SJSA1 (cell line): ENCODE results near the gene NQO2. TPM values are rescaled to one million over a fixed set of nuclear protein-coding genes. Genes with fewer than 3 reads are reported as not detected.
"Not testable (repeated sequence)": the region's sequence is repeated elsewhere in the genome, so short reads cannot be mapped to it uniquely, and the experiment has no call there.

Experiments used
- DNase-seq, 2 experiments: peaks; one replicate each; pipeline ENCODE4 v3.0.0-alpha.2; 2015 to 2020; ENCODE audit warnings: low spot score in 2 of 2, low read depth in 1 of 2
- H3K27ac ChIP-seq: fragments of 250-450 bp; sonication (Bioruptor Pico); 2 replicates; pipeline ENCODE4 v1.5.1; 2020; ENCODE audit warnings: mild to moderate bottlenecking, moderate library complexity
- H3K27me3 ChIP-seq: fragments of 250-450 bp; sonication (Bioruptor Pico); replicated peaks from 2 replicates; pipeline ENCODE4 v1.5.1; 2020; ENCODE audit warnings: mild to moderate bottlenecking, moderate library complexity
- H3K36me3 ChIP-seq: fragments of 250-450 bp; sonication (Bioruptor Pico); 2 replicates; pipeline ENCODE4 v1.5.1; 2020; ENCODE audit warnings: mild to moderate bottlenecking
- H3K4me1 ChIP-seq: fragments of 250-450 bp; sonication (Bioruptor Pico); replicated peaks from 2 replicates; pipeline ENCODE4 v1.6.1; 2021; ENCODE audit warnings: mild to moderate bottlenecking
- H3K4me3 ChIP-seq: fragments of 250-450 bp; sonication (Bioruptor Pico); 2 replicates; pipeline ENCODE4 v1.5.1; 2020; ENCODE audit warnings: mild to moderate bottlenecking
- H3K9me3 ChIP-seq: fragments of 250-450 bp; sonication (Bioruptor Pico); replicated peaks from 2 replicates; pipeline ENCODE4 v1.5.1; 2020; ENCODE audit warnings: mild to moderate bottlenecking
- total RNA-seq: library from RNA; depleted of rRNA; stranded (reverse); fragments of >200 nt; shearing (Covaris generic); gene quantifications from 2 replicates; pipeline ENCODE4 v1.2.3, GENCODE V29; 2014

The NQO2 gene
- total RNA-seq, 1 experiment from 2014 or later = 44.9 TPM

DNA sequence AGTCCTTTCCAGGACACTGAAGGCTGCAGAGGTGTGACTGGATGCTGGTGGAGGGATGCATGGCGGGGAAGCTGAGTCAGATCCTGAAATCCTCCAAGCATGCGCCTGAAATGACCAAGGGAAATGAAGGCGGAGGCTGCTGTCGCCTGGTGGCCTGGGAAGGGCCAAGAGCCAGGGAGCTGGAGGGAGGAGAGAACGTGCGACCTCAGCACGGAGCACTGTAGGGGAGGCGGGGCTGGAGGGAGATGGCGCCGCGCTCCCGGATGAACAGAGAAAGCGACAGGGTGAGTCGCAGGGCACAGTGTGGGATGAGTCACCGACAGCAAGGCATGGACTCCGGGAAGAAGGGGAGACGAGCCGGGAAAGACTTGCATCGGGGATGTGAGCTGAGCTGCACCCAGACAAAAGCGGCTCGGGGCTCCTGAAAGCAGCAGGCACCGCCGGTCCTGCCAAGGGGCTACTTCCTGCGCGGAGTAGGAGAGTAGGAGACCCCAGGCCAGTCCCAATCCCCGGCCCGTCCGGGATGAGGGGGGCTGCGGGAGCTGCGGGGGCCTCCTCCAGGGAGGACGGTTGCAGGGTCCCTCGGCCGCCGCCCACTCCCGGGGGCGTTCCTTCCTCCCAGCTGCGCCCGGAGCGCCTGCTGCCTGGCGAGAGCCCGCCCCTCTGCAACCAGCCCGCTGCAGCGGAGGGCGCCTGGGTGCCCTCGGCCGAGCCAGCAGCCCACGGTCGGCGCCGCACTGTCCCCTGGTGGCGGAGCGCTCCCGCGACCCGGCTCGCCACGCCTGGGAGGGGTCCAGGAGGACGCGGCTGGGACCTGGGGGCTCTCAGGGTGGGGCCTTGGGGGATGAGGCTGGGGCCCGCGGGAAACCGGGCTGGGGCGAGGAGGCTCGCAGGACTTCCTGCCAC is 11.0 kb upstream of the NQO2 start:
- peak overlapping the region; percentile 99 for H3K27ac ChIP-seq
- no peaks in the 10 kb centered on the region for H3K27me3 ChIP-seq
- no peaks in the 10 kb centered on the region for H3K9me3 ChIP-seq
- peak overlapping the region; percentile 54 for H3K4me3 ChIP-seq
- H3K36me3 ChIP-seq = no peaks in the 10 kb centered on the region; the same call in 1 of the 2 replicates
- H3K4me1 ChIP-seq = peaks cover 20% of the 10 kb centered on the region
- peak; percentile 99 for DNase-seq

GRCh38 chr6:2989332-2990247 is 10.1 kb upstream of the NQO2 start:
- Histone ChIP-seq H3K4me1 (peaks cover 20% of the 10 kb centered on the region), H3K27me3 (no peaks in the 10 kb centered on the region), H3K4me3 (peak overlapping the region; percentile 54), H3K27ac (peak overlapping the region; percentile 99), H3K9me3 (no peaks in the 10 kb centered on the region), H3K36me3 (no peaks in the 10 kb centered on the region; the same call in 1 of the 2 replicates)
- DNase-seq = peak; percentile 89 to 98

GRCh38 chr6:2990248-2990931 is 9.3 kb upstream of the NQO2 start:
- no peaks in the 10 kb centered on the region; the same call in 1 of the 2 replicates for H3K36me3 ChIP-seq
- peaks cover 20% of the 10 kb centered on the region for H3K4me1 ChIP-seq
- no peaks in the 10 kb centered on the region for H3K27me3 ChIP-seq
- DNase-seq = peak in 1 of 2 experiments; percentile 53
- H3K9me3 ChIP-seq = no peaks in the 10 kb centered on the region
- peak overlapping the region; percentile 54 for H3K4me3 ChIP-seq
- peak overlapping the region; percentile 99 for H3K27ac ChIP-seq

DNA sequence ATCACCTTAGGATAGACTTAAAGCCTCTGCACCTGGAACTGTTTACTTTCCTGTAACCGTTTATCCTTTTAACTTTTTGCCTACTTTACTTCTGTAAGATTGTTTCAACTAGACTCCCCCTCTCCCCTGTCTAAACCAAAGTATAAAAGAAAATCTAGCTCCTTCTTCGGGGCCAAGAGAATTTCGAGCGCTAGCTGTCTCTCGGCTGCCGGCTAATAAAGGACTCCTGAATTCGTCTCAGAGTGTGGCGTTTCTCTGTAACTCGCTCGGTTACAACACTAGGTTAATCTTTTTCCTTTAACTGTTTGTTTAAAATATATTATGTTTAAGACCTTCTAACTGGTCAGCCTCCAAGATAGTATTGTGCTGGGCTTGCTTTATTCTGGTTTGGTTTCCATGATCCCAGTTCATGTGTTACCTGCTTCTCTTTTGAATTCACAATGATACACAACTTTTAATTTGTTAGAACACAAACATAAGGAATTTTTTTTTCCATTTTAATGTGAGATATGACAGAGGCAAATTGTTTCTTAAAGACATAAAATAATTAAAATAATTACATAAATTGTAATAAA is 8.7 kb upstream of the NQO2 start:
- no peaks in the 10 kb centered on the region for H3K9me3 ChIP-seq
- no peaks in the 10 kb centered on the region for H3K27me3 ChIP-seq
- peaks cover 20% of the 10 kb centered on the region for H3K4me1 ChIP-seq
- H3K4me3 ChIP-seq = peak overlapping the region; percentile 54
- no peak for DNase-seq
- H3K36me3 ChIP-seq = no peaks in the 10 kb centered on the region; the same call in 1 of the 2 replicates
- no peak overlapping the region for H3K27ac ChIP-seq

DNA sequence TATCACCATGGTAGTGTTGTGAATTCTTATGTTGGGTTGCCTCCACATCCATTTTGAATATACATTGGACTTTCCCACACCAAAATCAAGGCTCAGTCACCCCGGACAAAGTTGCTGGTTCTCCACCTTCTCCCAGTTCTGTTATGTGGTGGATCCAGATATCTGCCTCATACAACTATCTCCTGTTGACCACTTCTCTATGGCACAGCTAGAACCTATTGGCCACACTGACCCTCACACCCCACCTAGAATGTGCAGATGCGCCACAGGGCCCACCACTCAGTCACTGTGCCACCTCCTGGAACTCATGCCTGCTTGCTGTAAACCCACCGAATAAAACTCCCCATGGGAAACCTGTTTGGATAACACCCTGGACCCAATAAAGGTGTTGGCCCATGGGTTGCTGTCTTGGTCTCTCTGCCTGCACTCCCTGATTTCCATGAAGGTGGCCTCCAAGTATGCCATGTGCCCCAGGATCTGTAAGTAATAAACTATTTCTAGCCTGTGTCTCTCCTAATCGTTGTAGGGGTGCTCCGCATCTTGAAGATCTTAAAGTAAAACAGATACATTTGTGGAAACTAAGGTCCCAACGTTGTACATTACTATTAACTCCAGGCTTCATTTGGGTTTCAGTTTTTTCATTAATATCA is 7.2 kb upstream of the NQO2 start:
- no peak for DNase-seq
- no peak overlapping the region for H3K27ac ChIP-seq
- H3K4me3 ChIP-seq = no peak overlapping the region

DNA sequence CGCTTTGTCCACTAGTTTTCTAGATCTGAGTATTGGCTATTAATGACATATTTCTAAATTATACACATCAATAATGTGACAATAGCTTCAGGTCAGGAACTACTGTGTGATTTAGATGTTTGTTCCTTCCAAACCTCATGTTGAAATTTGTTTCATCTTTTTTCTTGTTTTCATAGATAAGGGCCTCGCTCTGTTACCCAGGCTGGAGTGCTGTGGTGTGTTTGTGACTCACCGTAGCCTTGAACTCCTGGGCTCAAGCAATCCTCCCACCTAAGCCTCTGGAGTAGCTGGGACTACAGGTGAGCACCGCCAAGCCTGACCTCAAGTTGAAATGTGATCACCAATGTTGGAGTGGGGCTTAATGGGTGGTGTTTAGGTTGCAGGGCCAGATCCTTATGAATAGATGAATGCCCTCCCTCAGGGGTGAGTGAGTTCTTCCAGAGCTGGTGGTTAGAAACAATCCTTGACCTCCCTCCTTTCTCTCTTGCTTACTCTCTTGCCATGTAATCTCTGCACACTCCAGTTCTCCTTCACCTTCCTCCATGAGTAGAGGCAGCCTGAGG is 5.9 kb upstream of the NQO2 start:
- Histone ChIP-seq H3K36me3 (no peaks in the 10 kb centered on the region; the same call in 1 of the 2 replicates), H3K27me3 (no peaks in the 10 kb centered on the region), H3K27ac (no peak overlapping the region), H3K9me3 (no peaks in the 10 kb centered on the region), H3K4me1 (peaks cover 4% of the 10 kb centered on the region), H3K4me3 (no peak overlapping the region)
- DNase-seq = no peak

More for the DNA sequence above, 7.2 kb upstream of the NQO2 start:
- Histone ChIP-seq H3K36me3 (no peaks in the 10 kb centered on the region; the same call in 1 of the 2 replicates), H3K9me3 (no peaks in the 10 kb centered on the region), H3K27me3 (no peaks in the 10 kb centered on the region), H3K4me1 (peaks cover 9% of the 10 kb centered on the region)

DNA sequence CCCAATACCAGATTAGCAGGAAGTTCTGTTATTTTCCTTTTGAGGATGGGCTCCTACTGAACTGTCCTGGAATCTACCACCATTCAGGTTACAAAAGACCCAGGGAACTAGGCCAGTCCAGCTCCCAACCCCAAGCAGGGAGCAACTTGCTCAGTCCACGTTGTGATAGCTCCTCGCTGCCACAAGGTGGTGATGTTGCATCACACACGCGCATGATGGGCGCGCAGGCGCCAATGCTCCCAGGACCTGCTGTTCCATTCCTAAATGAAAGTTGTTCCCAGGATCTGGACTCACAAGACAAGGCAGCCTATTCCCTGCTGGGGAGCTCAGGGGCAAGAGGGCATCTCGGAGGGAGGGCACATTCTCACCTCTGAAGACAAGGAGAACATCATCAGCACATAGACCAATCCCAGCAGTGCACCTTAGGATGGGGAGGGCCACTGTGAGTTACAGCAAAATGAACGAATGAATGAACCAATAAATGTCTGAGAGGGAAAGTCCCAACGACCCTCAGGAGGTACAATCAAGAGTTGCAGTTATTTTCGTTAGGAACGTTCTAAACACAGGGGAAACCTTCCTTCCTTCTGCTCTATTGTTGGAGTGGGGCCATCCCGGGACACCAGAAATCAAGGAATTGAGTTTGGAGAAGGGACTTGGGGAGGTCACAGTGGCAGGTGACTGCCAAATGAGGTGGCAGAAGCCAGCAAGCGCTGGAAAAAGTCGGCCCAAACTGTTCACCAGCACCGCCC is 1.3 kb upstream of the NQO2 start:
- Histone ChIP-seq H3K4me3 (peak overlapping the region; percentile 85; the same call in 1 of the 2 replicates), H3K4me1 (peaks cover 19% of the 10 kb centered on the region)
- not testable (repeated sequence) for H3K27ac ChIP-seq, H3K9me3 ChIP-seq, H3K36me3 ChIP-seq, H3K27me3 ChIP-seq
- DNase-seq = peak in 1 of 2 experiments; percentile 41

DNA sequence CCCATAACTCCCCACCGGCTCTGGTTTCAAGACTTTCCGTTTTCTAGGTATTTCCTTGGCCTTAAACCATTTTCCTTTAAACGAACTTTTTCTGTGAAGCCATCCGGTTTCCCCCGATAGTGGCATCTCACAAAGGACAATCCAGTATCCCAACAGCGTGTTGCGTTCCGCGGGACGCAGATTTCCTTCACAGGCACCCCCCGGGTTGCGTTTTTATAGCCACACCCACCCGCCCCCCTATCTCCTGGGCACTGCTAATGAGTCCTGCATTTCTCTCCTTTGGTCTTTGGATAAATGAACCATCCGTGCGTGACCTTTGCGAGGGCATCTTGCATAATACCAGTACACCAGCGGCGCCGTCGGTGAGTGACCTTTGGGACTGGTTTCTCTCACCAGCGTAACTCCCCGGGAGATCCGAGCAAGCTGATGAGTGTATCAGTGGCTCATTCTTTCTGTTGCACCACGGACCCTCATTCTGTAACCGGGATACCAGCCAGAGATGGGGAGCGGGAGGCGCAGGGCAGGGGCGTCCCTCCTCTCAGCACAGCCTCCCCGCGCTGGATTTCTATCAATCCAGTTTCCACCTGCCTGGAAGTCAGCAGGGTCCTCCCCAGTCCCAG is 586 bp upstream of the NQO2 start:
- Histone ChIP-seq H3K9me3 (no peaks in the 10 kb centered on the region; the same call in 1 of the 2 replicates), H3K4me3 (peak overlapping the region; percentile 85), H3K4me1 (peaks cover 19% of the 10 kb centered on the region), H3K36me3 (peaks cover 3% of the 10 kb centered on the region; the same call in 1 of the 2 replicates), H3K27ac (0 out of 2 replicates have a peak overlapping the region, but pooled peaks have one; percentile 35), H3K27me3 (no peaks in the 10 kb centered on the region)
- DNase-seq = peak in 1 of 2 experiments; percentile 90

DNA sequence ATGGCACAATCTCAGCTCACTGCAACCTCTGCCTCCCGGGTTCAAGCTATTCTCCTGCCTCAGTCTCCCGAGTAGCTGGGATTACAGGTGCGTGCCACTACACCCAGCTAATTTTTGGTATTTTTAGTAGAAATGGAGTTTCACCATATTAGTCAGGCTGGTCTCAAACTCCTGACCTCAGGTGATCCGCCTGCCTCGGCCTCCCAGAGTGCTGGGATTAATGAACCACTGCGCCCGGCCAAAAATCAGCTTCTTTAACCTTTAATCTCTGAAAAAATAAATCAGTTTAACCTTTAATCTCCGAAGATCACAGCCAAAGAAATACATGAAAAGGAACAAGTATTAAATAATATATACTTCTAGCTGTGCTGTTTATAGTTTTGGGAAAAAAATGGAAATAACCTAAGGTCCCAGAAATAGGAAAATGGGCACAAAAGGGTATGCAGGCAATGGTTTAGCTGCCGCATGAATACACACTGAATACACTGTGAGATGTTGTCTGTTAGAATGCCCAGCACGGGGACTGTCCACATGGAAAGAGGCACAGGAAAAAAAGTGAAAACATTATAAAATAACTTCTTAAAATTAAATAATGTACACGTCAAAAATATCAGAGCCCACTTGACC is 1.6 kb downstream of the NQO2 start:
- Histone ChIP-seq H3K36me3 (peaks cover 15% of the 10 kb centered on the region), H3K4me3 (no peak overlapping the region), H3K4me1 (peaks cover 19% of the 10 kb centered on the region), H3K27me3 (no peaks in the 10 kb centered on the region), H3K27ac (peak overlapping the region; percentile 41), H3K9me3 (no peaks in the 10 kb centered on the region; the same call in 1 of the 2 replicates)
- DNase-seq = no peak

DNA sequence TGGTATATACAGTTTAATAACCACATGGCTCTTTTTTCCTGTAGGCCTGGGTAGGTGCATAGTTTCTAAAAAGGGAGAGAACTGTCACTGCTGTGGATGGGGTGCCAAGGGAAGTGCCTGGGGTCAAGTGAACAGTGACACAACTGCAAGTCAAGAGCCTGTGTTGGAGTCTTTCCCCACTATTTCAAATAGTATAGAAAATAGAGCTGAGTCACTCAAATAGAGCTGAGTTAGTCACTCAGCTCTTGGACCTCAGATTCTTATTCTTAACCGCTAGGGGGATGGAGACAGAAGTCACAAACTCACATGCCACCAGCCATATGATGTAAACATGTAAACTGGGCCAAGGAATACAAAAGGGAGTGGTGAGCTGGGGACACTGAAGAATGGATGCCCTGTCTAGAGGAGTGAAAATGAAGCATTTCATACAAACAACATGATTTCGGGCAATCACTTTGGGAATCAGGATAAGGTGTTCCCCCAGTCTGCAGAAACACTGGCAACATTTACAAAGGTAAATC is 2.1 kb downstream of the NQO2 start:
- Histone ChIP-seq H3K36me3 (peaks cover 19% of the 10 kb centered on the region), H3K4me1 (peaks cover 19% of the 10 kb centered on the region), H3K4me3 (no peak overlapping the region), H3K9me3 (no peaks in the 10 kb centered on the region; the same call in 1 of the 2 replicates), H3K27ac (peak overlapping the region; percentile 41), H3K27me3 (no peaks in the 10 kb centered on the region)
- peak; percentile 70 to 83 for DNase-seq

DNA sequence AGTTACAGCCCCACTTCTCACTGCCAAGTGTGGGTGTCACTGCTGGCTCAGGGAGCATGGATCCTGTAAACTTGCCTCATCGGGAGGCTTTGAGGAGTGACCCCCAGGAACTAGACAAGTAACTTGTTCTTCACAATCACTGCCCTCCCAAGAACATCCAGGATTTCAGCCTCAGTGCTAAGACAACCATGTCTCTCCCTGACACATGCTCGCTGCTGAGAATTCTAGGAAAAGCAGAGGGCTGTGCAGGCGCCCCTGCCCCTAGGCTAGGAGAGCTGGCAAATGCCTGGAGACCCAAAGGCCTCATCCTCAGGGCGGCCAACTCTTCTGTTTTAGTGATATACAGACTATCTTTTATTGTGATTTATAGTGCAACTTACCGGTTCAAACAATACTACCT is 3.5 kb downstream of the NQO2 start:
- not testable (repeated sequence) for H3K27me3 ChIP-seq, DNase-seq, H3K27ac ChIP-seq, H3K9me3 ChIP-seq, H3K4me3 ChIP-seq
- peaks cover 19% of the 10 kb centered on the region for H3K4me1 ChIP-seq
- H3K36me3 ChIP-seq = peaks cover 27% of the 10 kb centered on the region
